GM21360 (cell line): ENCODE measurements around the gene HS2ST1.
"Not testable (repeated sequence)": the region's sequence is repeated elsewhere in the genome, so short reads cannot be mapped to it uniquely, and the experiment has no call there.

Experiments
- ATAC-seq: cut with Tn5 transposase; IDR thresholded peaks from one replicate; pipeline ENCODE4 v1.9.1; 2021; ENCODE audit warnings: mild to moderate bottlenecking, moderate library complexity; ENCODE audit not compliant: unreplicated experiment

HS2ST1 gene

GRCh38 chr1:87004857-87005256, 90.4 kb downstream of the HS2ST1 start:
- ATAC-seq: no peak

DNA sequence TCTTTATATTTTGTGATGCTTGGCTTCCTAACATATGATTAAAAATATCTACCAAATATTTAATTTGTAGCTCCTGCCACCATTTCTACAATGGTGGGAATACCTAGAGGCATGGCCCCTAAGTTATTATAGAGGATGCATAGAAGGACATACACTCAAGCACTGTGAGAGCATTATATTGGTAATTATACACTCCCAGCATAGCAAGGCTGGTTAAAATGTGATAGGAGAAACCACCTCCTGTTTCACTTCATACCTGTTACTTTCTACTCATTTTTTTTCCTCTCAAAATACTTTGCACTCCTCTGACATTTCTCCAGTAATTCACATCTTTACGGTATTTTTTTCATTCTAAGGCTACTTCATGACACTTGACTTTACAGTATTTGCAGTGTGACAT, 92.9 kb downstream of the HS2ST1 start:
- ATAC-seq: no peak

- not testable (repeated sequence) for ATAC-seq
Measured at GRCh38 chr1:87013385-87013784, 99.0 kb downstream of the HS2ST1 start.

DNA sequence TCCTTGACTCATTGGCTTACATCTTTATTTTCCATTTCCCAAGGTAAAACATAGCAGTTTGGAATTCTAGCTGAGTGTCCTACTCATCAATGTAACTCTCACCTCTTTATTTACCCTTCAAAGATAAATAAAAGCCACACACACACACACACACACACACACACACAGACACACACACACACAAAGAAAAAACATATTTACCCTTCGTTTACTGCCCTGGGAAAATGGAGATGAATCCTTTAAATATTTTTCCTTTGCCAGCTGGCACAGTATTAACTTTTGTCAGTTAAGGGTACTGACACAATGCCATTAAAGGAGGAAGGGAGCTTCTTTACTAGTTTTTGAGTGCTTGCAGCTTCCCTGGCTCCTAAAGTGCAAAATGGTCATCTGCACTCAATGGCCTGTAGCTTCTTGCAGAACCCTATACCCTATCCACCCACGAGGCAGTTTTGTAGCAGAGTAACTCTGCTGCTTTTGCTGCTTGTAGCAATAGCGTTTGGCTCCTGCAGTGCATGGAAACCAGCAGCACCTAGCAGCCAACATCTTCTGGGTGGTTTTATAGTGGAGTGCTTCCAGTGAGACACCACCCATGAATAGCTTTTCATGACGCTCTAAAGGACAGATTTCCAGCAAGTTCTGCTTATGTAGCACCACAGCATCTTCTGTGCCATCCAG, 103.7 kb downstream of the HS2ST1 start:
- no peak for ATAC-seq

DNA sequence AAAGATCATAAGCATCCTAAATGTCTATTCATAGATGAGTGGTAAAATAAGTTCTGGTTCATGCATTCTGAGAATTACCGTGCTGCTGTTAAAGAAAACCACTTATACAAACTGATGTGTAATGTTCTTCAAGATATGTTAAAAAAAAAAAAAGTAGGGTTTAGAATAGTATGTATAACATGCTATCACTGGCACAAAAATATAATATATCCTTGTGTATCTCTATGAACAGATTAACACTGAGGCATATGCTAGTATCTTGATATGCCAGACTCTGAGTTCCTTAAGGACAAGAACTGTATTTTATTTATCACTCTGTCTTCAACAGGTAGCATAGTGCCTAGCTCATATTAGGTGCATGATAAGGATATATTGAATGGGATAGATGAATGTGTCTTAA, 108.9 kb downstream of the HS2ST1 start:
- no peak for ATAC-seq

DNA sequence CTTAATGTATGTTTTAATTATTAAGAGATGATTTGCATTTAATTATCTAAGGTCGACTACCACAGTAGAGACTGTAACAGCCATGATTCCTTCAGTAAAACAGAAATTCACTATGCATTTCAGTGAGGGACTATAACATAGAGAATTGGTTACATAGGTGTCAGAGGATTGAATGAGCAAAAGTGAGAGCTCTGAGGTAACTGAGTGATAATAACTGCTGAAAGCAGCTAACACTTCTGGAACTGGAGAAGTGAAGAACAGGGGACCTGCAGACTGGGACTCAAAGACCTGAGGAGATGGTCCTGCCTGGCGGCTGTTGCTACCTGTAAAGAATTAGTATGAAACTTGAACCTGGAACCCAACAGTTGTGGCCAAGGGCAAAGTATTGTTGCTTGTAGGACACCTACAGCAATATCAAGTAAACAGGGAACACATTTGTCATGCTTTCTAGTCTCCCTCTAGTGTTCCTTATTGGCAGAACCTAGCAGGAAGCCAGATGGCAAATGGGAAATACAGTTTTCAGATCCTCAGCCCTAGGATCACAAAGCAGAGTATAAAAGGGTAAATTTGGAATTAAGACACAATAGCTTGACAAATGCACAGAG, 110.6 kb downstream of the HS2ST1 start:
- ATAC-seq: peak; percentile 68

DNA sequence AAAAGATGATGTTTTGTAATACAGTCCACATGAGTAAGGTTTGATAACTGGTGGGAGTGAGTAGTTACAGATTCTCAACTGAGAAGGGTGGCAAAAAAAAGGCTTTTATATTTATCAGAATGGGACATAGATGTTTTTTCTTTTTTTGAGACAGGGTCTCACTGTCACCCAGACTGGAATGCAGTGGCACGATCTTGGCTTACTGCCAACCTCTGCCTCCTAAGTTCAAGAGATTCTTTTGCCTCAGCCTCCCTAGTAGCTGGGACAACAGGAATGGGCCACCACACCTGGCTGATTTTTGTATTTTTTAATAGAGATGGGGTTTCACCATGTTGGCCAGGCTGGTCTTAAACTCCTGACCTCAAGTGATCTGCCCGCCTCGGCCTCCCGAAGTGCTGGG, 113.1 kb downstream of the HS2ST1 start:
- not testable (repeated sequence) for ATAC-seq

DNA sequence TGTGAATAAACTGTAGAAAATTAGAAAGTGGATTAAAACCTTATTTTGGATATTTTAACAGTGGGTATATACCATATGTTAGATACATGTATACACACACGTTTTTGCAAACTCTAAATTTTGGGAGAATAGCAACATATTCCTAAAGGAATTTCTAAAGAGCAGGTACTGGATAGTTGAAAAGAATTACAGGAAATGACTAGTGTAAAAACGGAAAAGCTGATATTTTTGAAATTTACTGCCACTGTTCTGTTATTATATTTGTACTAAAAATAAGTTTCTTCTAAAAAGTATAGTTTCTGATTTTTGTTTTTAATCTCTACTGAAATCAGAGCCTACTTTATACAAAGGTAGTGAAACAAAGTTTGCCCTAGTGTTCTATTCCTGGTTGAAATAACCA, 114.1 kb downstream of the HS2ST1 start:
- ATAC-seq: no peak

DNA sequence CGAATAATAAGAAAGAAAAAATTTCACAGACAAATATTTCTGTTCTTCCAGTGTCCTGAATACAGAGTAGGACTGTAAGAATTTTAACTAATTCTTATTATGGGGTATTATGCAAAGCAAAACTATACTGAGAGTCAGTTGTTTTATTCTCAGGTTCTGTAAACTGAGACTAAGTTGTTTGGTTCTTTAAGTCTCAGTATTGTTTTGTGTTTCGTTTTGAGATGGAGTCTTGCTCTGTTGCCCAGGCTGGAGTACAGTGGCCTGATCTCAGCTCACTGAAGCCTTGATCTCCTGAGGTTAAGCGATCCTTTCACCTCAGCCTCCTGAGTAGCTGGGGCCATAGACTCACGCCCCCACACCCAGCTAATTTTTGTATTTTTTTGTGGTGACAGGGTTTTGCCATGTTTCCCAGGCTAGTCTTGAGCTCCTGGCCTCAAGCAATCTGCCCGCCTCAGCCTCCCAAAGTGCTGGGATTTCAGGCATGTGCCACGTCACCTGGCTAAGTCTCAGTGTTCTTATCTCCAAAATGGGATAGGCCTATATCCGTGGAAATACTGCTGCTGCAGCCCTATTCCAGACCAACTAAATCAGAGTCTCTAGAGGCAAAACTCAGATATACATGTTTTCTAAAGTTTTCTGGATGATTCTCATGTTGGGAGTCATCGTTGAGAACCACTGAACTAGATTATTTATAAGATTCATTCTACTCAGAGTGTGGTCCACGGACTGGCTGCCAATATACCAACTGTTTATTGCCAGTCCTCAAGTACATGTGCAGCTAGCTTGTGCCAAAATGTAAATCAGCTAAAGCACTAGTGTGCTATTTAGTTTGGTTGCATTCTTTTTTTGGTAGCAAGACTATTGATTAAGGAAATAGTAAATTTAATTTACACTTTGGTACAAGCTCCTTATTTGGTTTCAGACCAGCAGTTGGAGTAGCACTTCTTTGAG, 116.6 kb downstream of the HS2ST1 start:
- peak; percentile 91 for ATAC-seq

GRCh38 chr1:87034351-87034750, 119.9 kb downstream of the HS2ST1 start:
- no peak for ATAC-seq

GRCh38 chr1:87039096-87039495, 124.7 kb downstream of the HS2ST1 start:
- no peak for ATAC-seq

DNA sequence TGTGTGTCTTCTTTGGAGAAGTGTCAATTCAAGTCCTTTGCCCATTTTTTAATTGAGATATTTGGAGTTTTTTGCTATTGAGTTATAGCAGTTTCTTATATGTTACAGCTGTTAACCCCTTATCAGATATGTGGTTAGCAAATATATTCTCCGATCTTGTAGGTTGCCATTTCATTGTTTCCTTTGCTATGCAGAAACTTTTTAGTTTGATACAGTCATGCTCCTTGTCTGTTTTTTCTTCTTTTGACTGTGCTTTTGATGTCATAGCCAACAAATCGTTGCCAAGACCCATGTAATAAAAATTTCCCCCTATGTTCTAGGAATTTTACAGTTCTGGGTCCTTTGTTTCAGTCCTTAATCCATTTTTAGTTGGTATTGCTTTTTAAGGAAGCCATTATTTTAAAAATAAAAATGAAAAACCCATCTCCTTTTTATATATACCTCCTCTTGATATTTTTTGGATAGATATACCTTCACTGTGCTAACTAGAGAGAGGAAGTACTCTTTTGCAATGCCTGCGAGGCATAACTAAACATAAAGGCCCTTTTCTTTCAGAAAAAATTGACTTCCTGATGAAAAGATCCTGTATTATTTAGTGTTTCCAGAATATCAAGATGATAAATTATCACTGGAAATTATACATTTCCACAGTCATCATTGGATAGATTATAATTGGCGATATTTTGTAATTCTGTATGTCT, 127.8 kb downstream of the HS2ST1 start:
- ATAC-seq: no peak

GRCh38 chr1:87044424-87044823, 130.0 kb downstream of the HS2ST1 start:
- peak; percentile 34 for ATAC-seq

DNA sequence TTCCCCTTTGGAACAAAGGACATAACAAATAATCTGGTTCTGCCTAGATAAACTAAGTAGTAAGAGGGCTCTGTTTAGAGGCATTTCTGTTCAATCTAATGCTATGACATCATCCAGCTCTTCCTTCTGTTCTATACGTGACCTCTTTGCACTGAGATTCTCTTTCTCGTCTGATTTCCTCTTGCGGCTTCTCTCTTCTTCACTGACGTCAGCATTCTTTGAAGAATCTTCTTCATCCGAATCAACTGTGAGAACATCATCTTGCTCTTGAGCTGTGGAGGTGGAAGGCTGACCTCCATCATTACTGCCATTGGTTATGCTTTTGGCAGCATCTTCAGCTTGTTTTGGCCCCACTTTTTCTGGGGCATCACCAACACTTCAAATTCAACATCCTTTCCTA, 130.4 kb downstream of the HS2ST1 start:
- ATAC-seq: peak; percentile 65

- ATAC-seq: peak; percentile 50
Measured at GRCh38 chr1:87045761-87046304, 131.4 kb downstream of the HS2ST1 start.

DNA sequence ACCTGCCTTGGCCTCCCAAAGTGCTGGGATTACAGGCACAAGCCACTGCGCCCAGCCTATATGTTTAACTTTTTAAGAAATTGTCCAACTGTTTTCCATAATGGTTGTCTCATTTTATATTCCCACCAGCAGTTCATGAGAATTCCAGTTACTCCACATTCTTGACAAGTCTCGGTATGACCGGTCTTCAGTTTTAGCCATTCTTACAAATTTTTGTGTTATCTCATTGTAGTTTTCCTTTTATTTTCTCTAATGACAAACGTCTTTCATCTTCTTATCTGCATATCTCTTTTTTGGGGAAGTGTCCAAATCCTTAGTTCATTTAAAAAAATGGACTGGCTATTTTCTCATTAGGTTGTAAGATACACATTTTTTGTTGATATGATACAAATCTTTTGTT, 132.5 kb downstream of the HS2ST1 start:
- no peak for ATAC-seq

DNA sequence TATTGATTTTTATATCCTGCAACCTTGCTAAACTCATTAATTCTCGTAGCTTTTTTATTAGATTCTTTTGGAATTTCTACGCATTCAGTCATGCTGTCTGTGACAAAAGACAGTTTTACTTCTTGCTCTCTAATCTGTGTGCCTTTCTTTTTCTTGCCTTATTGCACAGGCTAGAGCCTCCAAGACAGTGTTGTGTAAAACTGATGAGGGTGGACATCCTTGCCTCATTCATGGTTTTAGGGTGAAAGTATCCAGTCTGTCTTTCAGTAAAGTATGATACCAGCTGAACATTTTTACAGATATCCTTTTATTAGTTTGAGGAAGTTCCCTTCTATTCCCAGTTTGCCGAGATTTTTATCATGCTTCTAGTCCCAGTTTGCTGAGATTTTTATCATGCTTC, 133.8 kb downstream of the HS2ST1 start:
- ATAC-seq: no peak

DNA sequence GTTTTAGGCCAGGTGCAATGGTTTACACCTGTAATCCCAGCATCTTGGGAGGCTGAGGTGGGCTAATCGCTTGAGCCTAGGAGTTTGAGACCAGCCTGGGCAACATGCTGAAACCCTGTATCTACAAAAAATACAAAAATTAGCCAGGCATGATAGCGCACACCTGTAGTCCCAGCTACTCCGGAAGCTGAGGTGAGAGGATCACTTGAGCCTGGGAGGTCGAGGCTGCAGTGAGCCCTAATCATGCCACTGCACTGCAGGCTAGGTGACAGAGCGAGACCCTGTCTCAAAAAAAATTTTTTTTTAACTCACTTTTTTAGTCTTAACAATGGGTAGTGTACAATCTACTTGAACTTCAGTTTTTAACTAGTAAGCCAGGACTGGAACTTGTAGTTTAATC, 137.5 kb downstream of the HS2ST1 start:
- ATAC-seq: no peak

GRCh38 chr1:87052400-87052799, 138.0 kb downstream of the HS2ST1 start:
- no peak for ATAC-seq

GRCh38 chr1:87052961-87053360, 138.5 kb downstream of the HS2ST1 start:
- ATAC-seq: no peak

- ATAC-seq: no peak
Measured at GRCh38 chr1:87053446-87053845, 139.0 kb downstream of the HS2ST1 start.
